ENCODE results near the gene PNPLA2.

The PNPLA2 gene

GRCh38 chr11:846496-847098 is 27.9 kb downstream of the PNPLA2 start:
- no peak for DNase-seq

- no peak for DNase-seq
Observed at GRCh38 chr11:847876-848275, 29.2 kb downstream of the PNPLA2 start.

GRCh38 chr11:848380-848931 is 29.7 kb downstream of the PNPLA2 start:
- peak; percentile 88 for DNase-seq

GRCh38 chr11:849104-849824 is 30.6 kb downstream of the PNPLA2 start:
- peak; percentile 80 for DNase-seq

GRCh38 chr11:849951-850774 is 31.4 kb downstream of the PNPLA2 start:
- DNase-seq: no peak

- no peak for DNase-seq
Observed at GRCh38 chr11:850775-851763, 32.4 kb downstream of the PNPLA2 start.

GRCh38 chr11:852762-853161 is 34.0 kb downstream of the PNPLA2 start:
- DNase-seq: no peak

- DNase-seq: no peak
Observed at GRCh38 chr11:853682-854448, 35.2 kb downstream of the PNPLA2 start.

GRCh38 chr11:854601-855329 is 36.1 kb downstream of the PNPLA2 start:
- DNase-seq: no peak

GRCh38 chr11:855330-855674 is 36.6 kb downstream of the PNPLA2 start:
- no peak for DNase-seq

- no peak for DNase-seq
Observed at GRCh38 chr11:855796-856195, 37.1 kb downstream of the PNPLA2 start.

GRCh38 chr11:856397-856796 is 37.7 kb downstream of the PNPLA2 start:
- DNase-seq: no peak

GRCh38 chr11:858053-858761 is 39.5 kb downstream of the PNPLA2 start:
- DNase-seq: no peak

GRCh38 chr11:858762-859339 is 40.1 kb downstream of the PNPLA2 start:
- no peak for DNase-seq

- DNase-seq: no peak
Observed at GRCh38 chr11:859394-860131, 40.8 kb downstream of the PNPLA2 start.

- DNase-seq: no peak
Observed at GRCh38 chr11:860234-861104, 41.8 kb downstream of the PNPLA2 start.

GRCh38 chr11:861105-861479 is 42.4 kb downstream of the PNPLA2 start:
- DNase-seq: no peak

- DNase-seq: no peak
Observed at GRCh38 chr11:862081-862661, 43.5 kb downstream of the PNPLA2 start.

Data from activated effector memory CD4-positive, alpha-beta T cell treated with anti-CD3 and anti-CD28 coated beads, Interleukin-2, amount 50 U/mL, for 16 hours (primary cell).